Measurements from ENCODE around the gene MAL. TPM values are rescaled to one million over a fixed set of nuclear protein-coding genes. Genes with fewer than 3 reads are reported as not detected.

MAL gene
- total RNA-seq, 4 donors from 2014 or later = 6.5 to 29.4 (median 11.8) TPM

GRCh38 chr2:95007031-95007609 is 18.4 kb upstream of the MAL start:
- no peak overlapping the region for H3K4me3 ChIP-seq
- no peak for DNase-seq (ENCODE audit: low spot score in 2 of 2)
- TF ChIP-seq CTCF (IDR thresholded peaks at IDR 0.05) = no peak
- H3K9me3 ChIP-seq = no peaks in the 10 kb centered on the region
- WGBS = 81% methylated on average over 11 of the region's 12 CpGs
- H3K4me1 ChIP-seq = no peaks in the 10 kb centered on the region
- peaks cover 6% of the 10 kb centered on the region for H3K27me3 ChIP-seq
- H3K36me3 ChIP-seq = no peaks in the 10 kb centered on the region
- H3K27ac ChIP-seq = no peak overlapping the region

DNA sequence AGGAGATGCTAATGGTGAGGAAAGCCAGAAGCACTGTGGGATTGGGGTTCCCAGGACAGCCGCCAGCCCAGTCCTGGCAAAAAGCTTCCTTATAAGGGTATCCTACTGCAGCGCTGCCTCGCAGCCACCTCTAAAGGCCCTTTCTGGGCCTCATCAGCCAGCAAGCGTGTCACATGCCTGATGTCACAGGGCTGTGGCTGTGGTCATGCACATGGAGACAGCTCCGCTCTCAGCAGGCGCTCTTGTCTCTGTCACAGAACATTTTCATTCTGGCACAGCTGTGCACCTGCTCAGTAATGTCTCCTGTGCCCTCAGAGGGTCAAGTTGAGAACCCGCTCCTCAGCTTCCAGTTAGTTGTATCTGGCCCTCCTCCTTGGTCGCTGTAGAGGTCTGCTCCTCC is 17.7 kb upstream of the MAL start:
- H3K9me3 ChIP-seq = no peaks in the 10 kb centered on the region
- no peak for TF ChIP-seq POLR2A (IDR thresholded peaks at IDR 0.05)
- no peak for TF ChIP-seq EP300 (IDR thresholded peaks at IDR 0.05)
- TF ChIP-seq POLR2AphosphoS5 (IDR thresholded peaks at IDR 0.05) = no peak
- TF ChIP-seq CTCF (IDR thresholded peaks at IDR 0.05) = no peak
- no peak for DNase-seq (ENCODE audit: low spot score in 2 of 2)
- peaks cover 6% of the 10 kb centered on the region for H3K27me3 ChIP-seq
- no peak overlapping the region for H3K27ac ChIP-seq
- no peaks in the 10 kb centered on the region for H3K4me1 ChIP-seq
- no peaks in the 10 kb centered on the region for H3K36me3 ChIP-seq
- WGBS = 81% methylated on average over 6 of the region's 8 CpGs
- H3K4me3 ChIP-seq = no peak overlapping the region

DNA sequence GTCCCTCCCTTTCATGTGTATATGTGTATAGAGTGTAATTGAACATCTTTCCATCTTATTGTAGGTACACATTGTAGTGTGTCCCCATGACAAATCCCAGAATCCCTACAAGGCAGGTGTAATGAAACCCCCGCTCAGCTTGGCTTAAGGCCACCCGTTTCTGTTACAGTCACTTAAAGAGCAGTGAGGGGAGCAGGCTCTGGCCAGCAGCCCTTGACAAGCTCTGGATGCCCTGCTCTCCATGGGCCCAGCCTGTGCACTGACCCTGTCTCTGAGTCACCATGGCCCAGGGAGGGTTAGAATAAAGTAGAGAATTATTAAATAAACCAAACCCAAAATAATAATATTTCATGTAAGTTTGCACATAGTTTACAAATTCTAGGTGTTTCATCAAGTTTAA is 17.2 kb upstream of the MAL start:
- H3K36me3 ChIP-seq = no peaks in the 10 kb centered on the region
- H3K4me3 ChIP-seq = no peak overlapping the region
- no peak for DNase-seq (ENCODE audit: low spot score in 2 of 2)
- peaks cover 6% of the 10 kb centered on the region for H3K27me3 ChIP-seq
- H3K27ac ChIP-seq = no peak overlapping the region
- H3K4me1 ChIP-seq = no peaks in the 10 kb centered on the region
- TF ChIP-seq EP300 (IDR thresholded peaks at IDR 0.05) = no peak
- no peak for TF ChIP-seq POLR2A (IDR thresholded peaks at IDR 0.05)
- no peak for TF ChIP-seq CTCF (IDR thresholded peaks at IDR 0.05)
- TF ChIP-seq POLR2AphosphoS5 (IDR thresholded peaks at IDR 0.05) = no peak
- 83% methylated on average over 2 of the region's 2 CpGs for WGBS
- no peaks in the 10 kb centered on the region for H3K9me3 ChIP-seq

DNA sequence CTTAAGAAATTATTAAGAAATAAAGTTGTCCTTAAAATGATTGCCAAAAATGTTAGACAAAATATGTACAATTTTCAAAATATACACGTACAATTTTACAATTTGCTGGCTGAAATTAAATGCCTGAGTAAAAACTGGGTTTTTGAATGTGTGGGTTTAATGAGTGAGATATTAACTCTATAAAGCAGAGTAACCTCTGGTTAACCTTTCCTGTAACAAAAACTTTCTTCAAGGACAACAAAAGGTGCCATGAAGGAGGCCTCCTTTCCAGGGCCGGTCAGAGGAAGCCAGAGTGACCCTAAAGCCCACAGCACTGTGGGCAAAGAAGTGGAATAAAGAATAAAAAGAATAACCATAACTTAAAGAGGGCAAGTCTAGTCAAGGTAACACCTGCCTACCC is 16.5 kb upstream of the MAL start:
- Histone ChIP-seq H3K4me1 (no peaks in the 10 kb centered on the region), H3K4me3 (no peak overlapping the region), H3K27ac (no peak overlapping the region), H3K27me3 (peaks cover 6% of the 10 kb centered on the region), H3K9me3 (no peaks in the 10 kb centered on the region), H3K36me3 (no peaks in the 10 kb centered on the region)
- DNase-seq (ENCODE audit: low spot score in 2 of 2) = no peak
- 77% methylated on average over 2 of the region's 2 CpGs for WGBS
- TF ChIP-seq CTCF (IDR thresholded peaks at IDR 0.05) (no peak), EP300 (IDR thresholded peaks at IDR 0.05) (no peak), POLR2A (IDR thresholded peaks at IDR 0.05) (no peak), POLR2AphosphoS5 (IDR thresholded peaks at IDR 0.05) (no peak)

DNA sequence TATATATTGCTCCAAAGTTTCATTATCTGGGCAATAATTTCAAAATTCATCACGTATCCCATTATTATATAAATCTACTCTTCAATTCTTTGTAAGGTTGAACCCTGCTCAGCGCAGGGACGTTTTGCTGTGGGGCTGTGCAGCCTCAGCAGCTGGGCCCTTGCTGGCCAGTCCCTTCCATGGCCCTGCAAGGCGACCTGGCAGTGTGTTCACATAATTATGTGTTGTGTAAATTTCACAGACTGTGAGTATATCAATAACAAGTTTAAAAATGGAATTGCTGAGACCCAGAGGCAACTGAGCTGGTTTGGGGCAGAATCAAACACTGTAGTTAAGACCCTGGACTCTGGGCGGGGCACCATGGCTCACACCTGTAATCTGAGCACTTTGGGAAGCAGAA is 16.1 kb upstream of the MAL start:
- no peaks in the 10 kb centered on the region for H3K4me1 ChIP-seq
- 92% methylated on average over 5 of the region's 5 CpGs for WGBS
- H3K4me3 ChIP-seq = no peak overlapping the region
- TF ChIP-seq POLR2AphosphoS5 (IDR thresholded peaks at IDR 0.05) (no peak), EP300 (IDR thresholded peaks at IDR 0.05) (no peak), POLR2A (IDR thresholded peaks at IDR 0.05) (no peak), CTCF (IDR thresholded peaks at IDR 0.05) (no peak)
- DNase-seq (ENCODE audit: low spot score in 2 of 2) = no peak
- no peaks in the 10 kb centered on the region for H3K9me3 ChIP-seq
- H3K27me3 ChIP-seq = peaks cover 3% of the 10 kb centered on the region
- no peaks in the 10 kb centered on the region for H3K36me3 ChIP-seq
- H3K27ac ChIP-seq = no peak overlapping the region

Data from suprapubic skin (tissue), 4 donors.